ENCODE results near the gene PRDM16.

PRDM16 gene

GRCh38 chr1:3352952-3353331, 283.9 kb downstream of the PRDM16 start:
- no peak for DNase-seq (ENCODE audit: low read depth in 2 of 2)

GRCh38 chr1:3353876-3354275, 284.9 kb downstream of the PRDM16 start:
- DNase-seq (ENCODE audit: low read depth in 2 of 2): no peak

- DNase-seq (ENCODE audit: low read depth in 2 of 2): no peak
These were observed 286.1 kb downstream of the PRDM16 start for GRCh38 chr1:3355089-3355488.

- DNase-seq (ENCODE audit: low read depth in 2 of 2): no peak
These were observed 287.2 kb downstream of the PRDM16 start for GRCh38 chr1:3355894-3356826.

- DNase-seq (ENCODE audit: low read depth in 2 of 2): no peak
These were observed 287.9 kb downstream of the PRDM16 start for GRCh38 chr1:3356827-3357460.

- no peak for DNase-seq (ENCODE audit: low read depth in 2 of 2)
These were observed 288.7 kb downstream of the PRDM16 start for GRCh38 chr1:3357526-3358297.

- DNase-seq (ENCODE audit: low read depth in 2 of 2): no peak
These were observed 290.3 kb downstream of the PRDM16 start for GRCh38 chr1:3359351-3359750.

- DNase-seq (ENCODE audit: low read depth in 2 of 2): no peak
These were observed 290.9 kb downstream of the PRDM16 start for GRCh38 chr1:3359756-3360440.

- no peak for DNase-seq (ENCODE audit: low read depth in 2 of 2)
These were observed 291.7 kb downstream of the PRDM16 start for GRCh38 chr1:3360646-3361257.

- no peak for DNase-seq (ENCODE audit: low read depth in 2 of 2)
These were observed 294.0 kb downstream of the PRDM16 start for GRCh38 chr1:3363023-3363422.

GRCh38 chr1:3363756-3364155, 294.8 kb downstream of the PRDM16 start:
- DNase-seq (ENCODE audit: low read depth in 2 of 2): no peak

- DNase-seq (ENCODE audit: low read depth in 2 of 2): no peak
These were observed 295.5 kb downstream of the PRDM16 start for GRCh38 chr1:3364551-3364950.

GRCh38 chr1:3364983-3365382, 296.0 kb downstream of the PRDM16 start:
- DNase-seq (ENCODE audit: low read depth in 2 of 2): no peak

GRCh38 chr1:3365523-3366125, 296.6 kb downstream of the PRDM16 start:
- no peak for DNase-seq (ENCODE audit: low read depth in 2 of 2)

- DNase-seq (ENCODE audit: low read depth in 2 of 2): no peak
These were observed 297.4 kb downstream of the PRDM16 start for GRCh38 chr1:3366126-3367051.

GRCh38 chr1:3367376-3367775, 298.4 kb downstream of the PRDM16 start:
- no peak for DNase-seq (ENCODE audit: low read depth in 2 of 2)

- no peak for DNase-seq (ENCODE audit: low read depth in 2 of 2)
These were observed 299.1 kb downstream of the PRDM16 start for GRCh38 chr1:3368059-3368458.

- DNase-seq (ENCODE audit: low read depth in 2 of 2): no peak
These were observed 299.9 kb downstream of the PRDM16 start for GRCh38 chr1:3368711-3369445.

- no peak for DNase-seq (ENCODE audit: low read depth in 2 of 2)
These were observed 300.6 kb downstream of the PRDM16 start for GRCh38 chr1:3369446-3370076.

Data from stimulated activated CD8-positive, alpha-beta memory T cell treated with anti-CD3 and anti-CD28 coated beads, Interleukin-7, amount 100 ng/mL, for 4 hours (primary cell).